ENCODE data around the gene GLMP.

Gene GLMP

GRCh38 chr1:156286061-156286460 lies 9.4 kb downstream of the GLMP start:
- no peak for DNase-seq (ENCODE audit: low spot score)

GRCh38 chr1:156285437-156285836 lies 10.0 kb downstream of the GLMP start:
- no peak for DNase-seq (ENCODE audit: low spot score)

- DNase-seq (ENCODE audit: low spot score) = no peak
Observed at GRCh38 chr1:156284757-156285156, 10.7 kb downstream of the GLMP start.

- no peak for DNase-seq (ENCODE audit: low spot score)
Observed at GRCh38 chr1:156284112-156284511, 11.4 kb downstream of the GLMP start, which contains the start of gene TMEM79. TMEM79 (plus strand) TSS chr1:156284325; CDS start chr1:156285227, 902 bp downstream.

- DNase-seq (ENCODE audit: low spot score) = no peak
Observed at GRCh38 chr1:156283521-156283920, 12.0 kb downstream of the GLMP start.

- peak; percentile 96 for DNase-seq (ENCODE audit: low spot score)
Observed at GRCh38 chr1:156282479-156283222, 12.8 kb downstream of the GLMP start, which contains the start of gene SMG5. SMG5 (minus strand) TSS chr1:156282825; CDS start chr1:156282680, 145 bp downstream.

- DNase-seq (ENCODE audit: low spot score) = peak; percentile 42
Observed at GRCh38 chr1:156281693-156282478, 13.6 kb downstream of the GLMP start.

GRCh38 chr1:156281281-156281680 lies 14.2 kb downstream of the GLMP start:
- no peak for DNase-seq (ENCODE audit: low spot score)

GRCh38 chr1:156279837-156280236 lies 15.6 kb downstream of the GLMP start:
- no peak for DNase-seq (ENCODE audit: low spot score)

- DNase-seq (ENCODE audit: low spot score) = peak; percentile 83
Observed at GRCh38 chr1:156276966-156277381, 18.5 kb downstream of the GLMP start.

GRCh38 chr1:156276532-156276931 lies 18.9 kb downstream of the GLMP start:
- DNase-seq (ENCODE audit: low spot score) = no peak

- no peak for DNase-seq (ENCODE audit: low spot score)
Observed at GRCh38 chr1:156270314-156270713, 25.2 kb downstream of the GLMP start.

- no peak for DNase-seq (ENCODE audit: low spot score)
Observed at GRCh38 chr1:156268336-156268735, 27.1 kb downstream of the GLMP start.

GRCh38 chr1:156266051-156266450 lies 29.4 kb downstream of the GLMP start:
- no peak for DNase-seq (ENCODE audit: low spot score)

GRCh38 chr1:156263288-156263655 lies 32.2 kb downstream of the GLMP start:
- no peak for DNase-seq (ENCODE audit: low spot score)

- DNase-seq (ENCODE audit: low spot score) = no peak
Observed at GRCh38 chr1:156262461-156263287, 32.8 kb downstream of the GLMP start.

GRCh38 chr1:156260896-156261295 lies 34.6 kb downstream of the GLMP start:
- DNase-seq (ENCODE audit: low spot score) = no peak

- no peak for DNase-seq (ENCODE audit: low spot score)
Observed at GRCh38 chr1:156259805-156260204, 35.7 kb downstream of the GLMP start.

GRCh38 chr1:156258859-156259258 lies 36.6 kb downstream of the GLMP start:
- DNase-seq (ENCODE audit: low spot score) = no peak

- DNase-seq (ENCODE audit: low spot score) = no peak
Observed at GRCh38 chr1:156257711-156258110, 37.8 kb downstream of the GLMP start.

- no peak for DNase-seq (ENCODE audit: low spot score)
Observed at GRCh38 chr1:156253634-156254033, 41.8 kb downstream of the GLMP start.

- DNase-seq (ENCODE audit: low spot score) = no peak
Observed at GRCh38 chr1:156251527-156251926, 44.0 kb downstream of the GLMP start.
